Pancreas (tissue), 10 donors: Measurements from ENCODE around the gene SLC25A34. TPM values are rescaled to one million over a fixed set of nuclear protein-coding genes. Genes with fewer than 3 reads are reported as not detected.
A peak's percentile ranks its signal among the peaks of the same experiment; 100 is the strongest.

Experiments
- ATAC-seq, 4 donors: fragments of 200-7000 bp; cut with Tn5 transposase; one replicate each; pipeline versions ENCODE4 v1.8.0 to v1.9.1; 2020; ENCODE audit warnings: mild to moderate bottlenecking in 4 of 4, moderate library complexity in 4 of 4
- DNase-seq, 6 donors: peaks; one replicate each; pipeline ENCODE4 v3.0.0-alpha.2; 2020
- FAIRE-seq: peaks from 2 replicates; lab custom pipeline; 2012; peaks lifted over from hg19 to GRCh38; lab: Jason Lieb, UNC
- H3K27ac ChIP-seq, 4 donors: fragments of 200-600 bp; sonication (generic); 1 replicate in 3 of 4; 2 replicates in 1 of 4; pipeline versions ENCODE4 v1.5.0 to v1.8.0; 2020
- H3K27me3 ChIP-seq, 4 donors: fragments of 200-600 bp; one replicate each; pipeline ENCODE4 v1.8.0; 2021
- H3K36me3 ChIP-seq, 3 donors: fragments of 200-600 bp; sonication (generic) in 1 of 3; one replicate each; pipeline versions ENCODE4 v1.5.0 to v1.8.0; 2020 to 2021
- H3K4me1 ChIP-seq, 3 donors: fragments of 200-600 bp; one replicate each; pipeline ENCODE4 v1.8.0; 2021
- H3K4me3 ChIP-seq, 4 donors: fragments of 200-600 bp; sonication (generic) in 2 of 4; one replicate each; pipeline versions ENCODE4 v1.5.0 to v1.8.0; 2020 to 2021
- H3K9me3 ChIP-seq, 4 donors: fragments of 200-600 bp; one replicate each; pipeline ENCODE4 v1.8.0; 2021
- CTCF ChIP-seq, 4 donors: fragments of 200-600 bp; sonication (generic) in 3 of 4; IDR thresholded peaks; one replicate each; pipeline versions ENCODE4 v1.5.0 to v1.8.0; 2021; ENCODE audit warnings: antibody characterized with exemption in 4 of 4
- WGBS, 2 donors: extraction: QIAGEN DNeasy Blood & Tissue Kit; methylation state at CpG; one replicate each; pipeline ENCODE4 v1.1.7; 2013; 5-methylcytosine and 5-hydroxymethylcytosine counted together
- intact Hi-C, 3 donors: fragments of 100-400 bp; cut with DNase I; formaldehyde crosslinking; loops; one replicate each; pipeline versions ENCODE4 v1.11.1 to v1.14.2; 2022
- polyA plus RNA-seq, 2 donors: library from polyadenylated mRNA; stranded (reverse); fragments of 200-250 nt; gene quantifications; one replicate each; pipeline ENCODE4 v1.2.3, GENCODE V29; 2013
- total RNA-seq, 6 donors: library from RNA; stranded (reverse); fragmentation: NEBNext Ultra II Directional in 4 of 6; extraction: Animal tissue kit (Norgen Biotek cat#: 25700) in 4 of 6; gene quantifications; one replicate each; pipeline versions ENCODE4 v1.2.1 to v1.2.4, GENCODE V29; 2021 to 2023
- donor health status: healthy with polysubstance abuse.
- donor health status: DM: no; HTN: no; CAD: no; lungs with moderate emphysema.
- donor health status: DM: no; HTN: no; CAD: no.
- donor health status: control.
- donor health status: control.
- donor health status: Bipolar disorder and iron deficiency.
- donor health status: DM: yes; HTN: yes; CAD: no.
- donor health status: DM: no; HTN: no; CAD: no.
- donor health status: DM: no; HTN: no; CAD: no.
- donor health status: DM: yes; HTN: yes; CAD: no.

Gene SLC25A34
- total and polyA plus RNA-seq, 8 donors, result 0.57 to 6.9 (median 1.9) TPM

GRCh38 chr1:15717418-15718125 lies 18.5 kb upstream of the SLC25A34 start:
- ATAC-seq (peak in 2 of 4 donors; percentile 36 to 58), DNase-seq (no peak), FAIRE-seq (no peak)
- H3K27ac ChIP-seq, result no peak overlapping the region
- H3K4me1 ChIP-seq, result no peaks in the 10 kb centered on the region
- 89 to 90% methylated on average over 11 of the region's 11 CpGs for WGBS, 2 donors
- intact Hi-C loops, result no loop called here
- H3K27me3 ChIP-seq, result no peaks in the 10 kb centered on the region
- H3K4me3 ChIP-seq, result no peak overlapping the region
- peaks cover 0 to 34% (median 11%) of the 10 kb centered on the region in 3 donors for H3K36me3 ChIP-seq
- H3K9me3 ChIP-seq, result no peaks in the 10 kb centered on the region
- TF ChIP-seq CTCF (IDR thresholded peaks at IDR 0.05), result no peak

DNA sequence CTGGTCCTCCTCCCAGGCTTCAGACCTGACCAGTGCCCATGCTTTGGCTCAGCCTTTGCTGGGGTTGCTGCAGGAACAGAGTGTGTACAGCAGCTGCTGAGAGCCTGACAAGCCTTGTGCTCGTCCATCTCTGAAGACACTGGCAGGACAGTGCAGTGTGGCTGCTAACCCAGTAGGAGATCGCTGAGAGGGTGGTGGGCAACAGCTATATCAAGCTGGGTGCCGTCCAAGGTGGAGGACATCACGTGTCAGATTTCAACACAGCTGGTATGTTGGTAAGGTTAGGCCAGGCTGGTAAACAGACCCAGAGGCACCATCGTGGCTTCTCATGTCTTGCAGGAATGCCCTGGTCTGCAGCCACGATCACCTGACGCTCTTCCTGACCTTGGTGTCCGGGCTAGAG lies 17.9 kb upstream of the SLC25A34 start:
- Histone ChIP-seq H3K4me3 (no peak overlapping the region), H3K9me3 (no peaks in the 10 kb centered on the region), H3K4me1 (no peaks in the 10 kb centered on the region), H3K36me3 (peaks cover 0 to 39% (median 11%) of the 10 kb centered on the region in 3 donors), H3K27me3 (no peaks in the 10 kb centered on the region), H3K27ac (no peak overlapping the region)
- TF ChIP-seq CTCF (IDR thresholded peaks at IDR 0.05), result no peak
- 78 to 81% methylated on average over 8 of the region's 8 CpGs for WGBS, 2 donors
- DNase-seq (no peak), ATAC-seq (no peak), FAIRE-seq (no peak)
- intact Hi-C loops, result no loop called here

GRCh38 chr1:15719381-15720120 lies 16.5 kb upstream of the SLC25A34 start:
- ATAC-seq (no peak), DNase-seq (no peak), FAIRE-seq (no peak)
- no peaks in the 10 kb centered on the region for H3K4me1 ChIP-seq
- intact Hi-C loops, result no loop called here
- WGBS, 2 donors, result 92 to 96% methylated on average over 12 of the region's 12 CpGs
- no peak overlapping the region for H3K4me3 ChIP-seq
- H3K36me3 ChIP-seq, result peaks cover 0 to 40% (median 11%) of the 10 kb centered on the region in 3 donors
- no peak overlapping the region for H3K27ac ChIP-seq
- H3K27me3 ChIP-seq, result no peaks in the 10 kb centered on the region
- no peaks in the 10 kb centered on the region for H3K9me3 ChIP-seq
- no peak for TF ChIP-seq CTCF (IDR thresholded peaks at IDR 0.05)

- no peaks in the 10 kb centered on the region for H3K27me3 ChIP-seq
- ATAC-seq (no peak), DNase-seq (no peak), FAIRE-seq (no peak)
- WGBS, 2 donors, result 93 to 96% methylated on average over 3 of the region's 3 CpGs
- no peaks in the 10 kb centered on the region for H3K4me1 ChIP-seq
- no peak overlapping the region for H3K4me3 ChIP-seq
- H3K27ac ChIP-seq, result no peak overlapping the region
- peaks cover 0 to 49% (median 11%) of the 10 kb centered on the region in 3 donors for H3K36me3 ChIP-seq
- intact Hi-C loops, result no loop called here
- no peaks in the 10 kb centered on the region for H3K9me3 ChIP-seq
- no peak for TF ChIP-seq CTCF (IDR thresholded peaks at IDR 0.05)
These were observed 15.2 kb upstream of the SLC25A34 start for GRCh38 chr1:15720861-15721260.
